NCI-H526 treated with DMSO at 0.1 percent for 48 hours (cell line): Measurements from ENCODE around the gene NUP160.
"Not testable (repeated sequence)": the region's sequence is repeated elsewhere in the genome, so short reads cannot be mapped to it uniquely, and the experiment has no call there.

Experiments used
- DNase-seq: peaks from one replicate; lab custom pipeline; 2025; lab: John Stamatoyannopoulos, UW

The NUP160 gene

DNA sequence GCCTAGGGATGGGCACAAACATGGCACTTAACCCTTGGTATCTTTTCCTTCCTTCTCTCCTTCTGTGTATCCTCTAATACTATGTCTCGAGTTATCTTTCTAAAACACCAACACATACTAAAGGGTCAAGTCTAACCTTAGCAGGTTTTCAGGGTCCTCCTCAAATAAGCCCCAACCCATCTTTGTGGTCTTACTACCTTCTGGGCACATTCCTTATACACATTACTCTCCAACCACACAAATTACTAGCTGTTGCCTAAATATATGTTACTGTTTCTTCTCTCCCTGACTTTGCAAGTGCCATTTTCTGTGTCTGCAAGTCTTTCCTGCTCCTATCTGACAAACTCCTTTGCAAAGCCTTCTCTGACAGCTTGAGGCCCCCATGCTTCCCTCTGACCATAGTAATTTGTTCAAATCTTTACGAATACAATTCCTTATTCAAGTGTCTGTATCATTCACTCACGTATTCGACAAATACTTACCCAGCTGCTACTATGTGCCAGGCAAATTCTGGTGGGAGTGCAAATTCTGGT lies 15.8 kb upstream of the NUP160 start:
- DNase-seq, result no peak

DNA sequence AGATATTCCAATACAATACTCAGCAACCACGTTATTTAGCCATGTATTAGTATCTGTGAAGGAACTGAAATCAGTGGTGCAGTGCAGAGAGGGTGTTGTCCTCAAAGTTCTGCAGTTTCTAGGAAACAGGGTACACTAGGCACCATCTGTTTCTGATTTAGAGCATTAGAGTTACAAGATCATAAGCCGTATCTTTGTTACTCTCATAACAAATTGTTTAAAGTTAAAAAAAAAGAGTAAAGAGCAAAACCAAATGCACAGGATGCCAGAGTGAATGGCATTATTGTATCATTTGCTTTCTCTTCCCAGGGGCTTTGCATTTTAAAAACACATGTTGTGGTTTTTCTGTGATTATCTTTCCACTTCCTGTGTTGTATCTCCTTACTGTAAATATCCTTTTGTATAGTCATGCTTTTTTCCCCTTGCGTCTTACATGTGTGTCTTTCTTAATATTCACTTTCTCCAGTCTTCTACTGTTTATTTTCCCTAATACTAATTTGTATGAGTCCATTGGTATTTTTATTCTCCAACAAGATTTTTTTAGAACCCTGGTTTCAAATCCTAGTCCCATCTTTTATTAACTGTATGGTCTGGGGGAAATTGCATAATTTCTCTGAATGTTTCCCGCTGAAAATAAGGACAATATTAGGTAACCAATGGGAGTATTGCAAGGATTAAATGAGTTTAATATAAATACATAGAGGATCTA lies 15.2 kb upstream of the NUP160 start:
- DNase-seq, result no peak

DNA sequence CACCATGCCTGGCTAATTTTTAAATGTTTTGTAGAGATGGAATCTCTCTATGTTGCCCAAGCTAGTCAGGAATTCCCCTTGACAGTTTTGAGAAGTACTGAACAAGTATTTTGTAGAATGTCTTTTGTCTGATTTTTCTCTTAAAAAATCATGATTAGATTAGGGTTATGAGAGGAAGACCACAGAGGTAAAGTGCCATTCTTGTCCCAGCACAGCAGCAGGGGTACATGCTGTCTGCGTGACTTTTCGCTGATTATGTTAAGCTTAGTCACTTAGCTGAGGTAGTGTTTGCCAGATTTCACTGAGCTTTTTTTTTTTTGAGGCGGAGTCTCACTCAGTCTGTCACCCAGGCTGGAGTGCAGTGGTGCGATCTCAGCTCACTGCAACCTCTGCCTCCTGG lies 13.6 kb upstream of the NUP160 start:
- no peak for DNase-seq

DNA sequence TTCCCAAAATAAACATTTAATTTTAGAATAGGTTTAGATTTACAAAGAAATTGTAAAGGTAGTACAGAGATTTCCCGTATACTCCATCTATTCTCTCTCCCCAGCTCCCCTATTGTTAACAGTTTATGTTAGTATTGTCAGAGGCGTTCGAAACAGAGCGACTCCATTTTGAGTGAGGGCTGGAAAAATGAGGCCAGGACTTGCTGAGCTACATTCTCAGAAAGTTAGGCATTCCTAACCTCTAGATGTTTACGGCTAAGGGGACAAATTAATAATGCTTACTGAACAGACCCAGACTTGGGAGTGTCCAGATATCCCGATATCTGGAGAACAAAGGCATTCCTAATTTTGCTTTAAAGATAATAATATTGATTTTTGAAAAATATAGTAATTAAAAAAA lies 12.4 kb upstream of the NUP160 start:
- no peak for DNase-seq

DNA sequence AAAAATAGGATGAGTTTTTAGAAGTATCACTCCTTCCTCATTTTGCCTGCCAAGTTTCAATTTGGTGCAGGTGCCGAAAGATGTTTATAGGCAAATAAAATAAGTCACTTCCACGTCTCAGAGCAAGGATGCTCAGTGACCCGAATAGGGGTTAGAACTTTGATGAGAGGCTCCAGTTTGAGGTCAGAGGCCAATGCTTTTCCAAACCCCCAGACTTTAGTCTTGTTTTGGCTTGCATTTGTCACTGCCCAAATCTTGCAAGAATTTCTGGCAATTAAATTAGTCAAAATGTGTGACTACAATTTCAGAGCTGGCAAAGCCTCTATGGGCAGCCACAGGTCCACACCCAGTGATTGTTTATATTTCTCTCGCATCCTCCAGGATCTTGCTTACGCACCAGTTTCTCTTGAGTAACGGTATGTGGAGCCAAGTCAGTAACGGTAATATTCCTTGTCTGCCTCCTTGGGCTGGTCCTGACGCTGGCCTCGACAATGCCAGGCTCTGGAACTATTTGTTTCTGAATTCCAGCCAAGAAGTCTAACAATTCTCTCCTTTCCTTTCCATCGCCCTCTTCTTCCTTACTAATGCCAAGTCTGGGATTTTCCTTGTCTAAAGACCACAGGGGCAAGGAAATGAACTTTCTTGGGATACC lies 9.9 kb upstream of the NUP160 start:
- DNase-seq, result no peak

DNA sequence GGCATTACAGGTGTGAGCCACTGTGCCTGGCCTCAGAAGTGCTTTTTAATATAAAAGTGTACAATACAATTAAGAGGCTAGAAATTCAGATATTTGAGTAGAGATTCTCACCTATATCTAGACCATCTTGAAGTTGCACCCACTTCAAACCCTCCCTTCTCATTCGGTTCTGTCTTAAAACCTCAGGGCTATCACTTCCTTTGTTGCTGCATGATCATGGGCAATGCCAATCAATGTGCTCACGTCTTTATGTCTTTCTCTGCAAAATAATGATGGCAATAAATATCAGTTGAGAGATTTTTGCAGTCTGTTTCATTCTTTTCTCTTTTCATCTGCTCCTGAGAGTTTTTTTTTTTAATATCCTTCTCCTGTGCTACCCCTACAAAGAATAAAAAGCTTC lies 9.3 kb upstream of the NUP160 start:
- DNase-seq, result no peak

DNA sequence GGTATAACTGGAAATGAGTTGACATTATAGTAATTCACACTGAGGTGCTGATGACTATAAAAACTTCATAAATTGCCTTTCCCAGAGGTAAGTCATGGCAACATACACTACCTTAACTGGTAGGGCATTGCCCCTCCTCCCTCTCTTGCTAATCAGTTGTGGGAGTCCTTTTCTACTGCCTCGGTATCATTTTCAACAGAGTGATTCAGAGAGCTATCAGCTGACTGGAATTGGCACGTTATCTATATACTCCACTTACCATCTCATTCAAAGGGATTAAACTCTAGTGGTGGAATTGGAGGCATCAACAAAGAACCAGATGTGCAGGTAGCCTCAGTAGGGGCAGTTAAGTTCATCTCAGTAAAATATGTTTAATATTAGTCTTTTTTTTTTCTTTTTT lies 8.0 kb upstream of the NUP160 start:
- no peak for DNase-seq

DNA sequence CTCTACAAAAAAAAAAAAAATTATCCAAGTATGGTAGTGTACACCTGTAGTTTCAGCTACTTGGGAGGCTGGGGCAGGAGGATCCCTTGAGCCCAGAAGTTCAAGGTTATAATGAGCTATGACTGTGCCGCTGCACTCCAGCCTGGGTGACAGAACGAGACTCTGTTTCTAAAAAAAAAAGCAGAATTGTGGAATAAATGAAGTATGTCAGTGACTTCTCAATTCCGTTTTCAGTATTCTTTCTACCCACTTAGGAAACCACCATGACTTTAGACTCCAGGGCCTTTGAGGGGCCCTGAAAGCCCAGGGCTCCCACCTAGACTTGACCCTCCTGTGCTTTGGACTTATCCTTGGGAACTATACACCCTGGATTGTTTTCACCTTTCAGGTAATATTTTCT lies 6.5 kb upstream of the NUP160 start:
- no peak for DNase-seq

DNA sequence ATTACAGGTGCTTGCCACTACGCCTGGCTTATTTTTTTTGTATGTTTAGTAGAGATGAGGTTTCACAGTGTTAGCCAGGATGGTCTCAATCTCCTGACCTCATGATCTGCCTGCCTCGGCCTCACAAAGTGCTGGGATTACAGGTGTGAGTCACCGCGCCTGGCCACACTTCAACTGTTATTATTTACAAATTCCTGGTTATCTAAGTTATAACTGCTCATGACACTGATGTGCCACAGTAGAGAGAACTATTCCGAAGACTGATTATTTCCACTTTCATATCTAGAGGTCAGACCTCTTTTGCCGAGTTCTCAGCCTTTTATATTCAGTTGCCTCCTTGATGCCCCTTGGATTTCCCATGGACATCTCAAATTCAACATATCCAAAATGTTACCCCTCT lies 3.9 kb upstream of the NUP160 start:
- DNase-seq, result no peak

DNA sequence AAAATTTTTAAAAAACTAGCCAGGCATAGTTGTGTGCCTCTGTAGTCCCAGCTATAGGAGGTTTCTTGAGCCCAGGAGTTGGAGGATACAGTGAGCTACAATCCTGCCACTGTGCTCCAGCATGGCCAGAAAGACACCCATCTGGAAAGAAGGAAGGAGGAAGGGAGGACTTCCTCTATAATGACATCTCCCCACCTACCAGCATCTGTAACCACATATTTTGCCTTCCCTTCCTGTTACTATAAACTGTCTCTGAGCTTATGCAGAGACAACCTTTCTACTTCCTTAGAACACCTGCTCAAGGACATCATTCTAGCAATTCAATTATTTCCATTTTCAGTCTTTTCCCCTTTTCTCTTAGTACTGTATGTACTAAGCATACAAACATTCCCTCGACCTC lies 2.2 kb upstream of the NUP160 start:
- no peak for DNase-seq

DNA sequence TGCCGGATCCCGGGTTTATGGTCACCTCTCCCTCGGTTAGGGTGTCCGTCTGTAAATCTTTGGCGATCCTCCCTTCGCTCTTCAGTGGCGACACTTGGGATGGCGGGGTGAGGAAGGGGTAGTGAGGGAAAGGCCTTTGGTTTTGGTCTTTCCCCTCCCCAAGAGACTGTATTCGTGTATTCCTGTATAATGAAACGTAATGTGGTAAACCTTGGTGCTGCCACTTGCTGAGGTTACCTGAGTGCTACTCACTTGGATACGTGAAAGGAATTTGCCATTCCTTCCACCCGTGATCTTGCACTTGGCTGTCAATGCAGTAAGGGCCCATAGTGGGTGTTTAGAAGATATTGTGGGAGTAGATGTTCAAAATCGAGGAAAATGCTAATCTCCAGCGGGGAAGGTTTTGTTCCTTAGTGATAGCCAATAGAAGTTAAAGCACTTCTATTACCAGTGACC lies 578 bp upstream of the NUP160 start:
- DNase-seq, result no peak

DNA sequence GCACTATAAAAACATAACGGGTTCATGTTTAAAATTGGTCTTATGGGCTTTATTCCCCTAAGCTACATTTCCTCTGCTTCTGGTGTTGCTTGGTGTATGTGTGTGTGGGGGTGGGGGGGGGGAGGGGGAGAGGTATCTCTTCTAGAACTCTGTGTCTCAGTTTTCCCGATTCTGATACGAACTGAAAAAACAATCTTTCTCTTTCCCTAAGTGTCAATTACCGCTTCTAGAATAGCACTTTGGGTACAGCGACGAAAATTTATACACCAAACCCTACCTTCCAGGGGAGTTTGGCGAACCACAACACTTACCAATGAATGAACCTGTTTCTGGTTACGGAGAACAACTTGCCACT lies 636 bp downstream of the NUP160 start:
- DNase-seq, result no peak

DNA sequence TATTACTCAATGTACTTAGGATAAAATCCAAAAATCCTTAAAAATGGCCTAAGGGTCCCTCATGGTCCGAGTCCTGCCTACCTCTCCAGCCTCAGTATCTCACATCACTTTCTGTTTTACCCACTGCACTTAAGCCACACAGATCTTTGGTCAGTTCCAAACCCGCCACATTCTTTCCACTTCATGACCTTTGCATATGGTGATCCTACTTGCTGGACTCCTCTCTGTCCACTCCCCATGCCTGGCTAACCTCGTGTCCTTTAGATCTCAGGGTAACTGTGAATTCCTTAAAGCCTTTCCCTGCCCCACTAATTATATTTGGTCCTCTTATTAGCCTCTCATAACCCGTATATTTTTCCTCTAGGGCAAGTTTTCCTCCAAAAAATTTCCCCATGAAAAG lies 1.2 kb downstream of the NUP160 start:
- no peak for DNase-seq

DNA sequence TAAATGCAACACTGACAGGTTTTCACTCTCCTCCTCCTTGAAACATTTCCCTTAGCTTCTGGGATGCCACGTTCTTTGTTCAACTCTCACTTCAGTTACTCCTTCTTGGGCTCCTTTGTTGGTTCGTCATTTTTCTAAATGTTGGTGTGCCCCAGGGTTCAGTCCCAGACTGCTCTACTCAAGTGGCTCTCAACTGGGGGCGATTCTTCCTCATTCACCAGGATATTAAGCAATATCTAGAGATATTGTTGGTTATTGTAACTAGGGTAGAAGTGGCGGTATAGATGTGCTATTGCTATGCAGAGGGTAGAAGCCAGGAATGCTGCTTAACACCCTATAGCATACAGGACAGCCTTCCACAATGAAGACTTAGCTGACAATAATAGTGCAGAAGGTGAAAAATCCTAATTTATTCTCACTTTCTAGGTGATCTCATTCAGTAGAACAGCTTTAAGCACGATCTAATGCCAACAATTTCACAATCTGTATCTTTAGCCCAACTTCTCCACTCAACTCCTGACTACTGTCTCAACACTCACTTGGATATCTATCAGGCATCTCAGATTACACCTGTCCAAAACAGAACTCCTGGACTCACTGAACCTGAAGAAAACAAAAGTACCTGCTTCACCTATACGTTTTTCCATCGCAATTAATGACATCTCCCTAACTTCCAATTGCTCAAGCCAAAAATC lies 4.6 kb downstream of the NUP160 start:
- no peak for DNase-seq

DNA sequence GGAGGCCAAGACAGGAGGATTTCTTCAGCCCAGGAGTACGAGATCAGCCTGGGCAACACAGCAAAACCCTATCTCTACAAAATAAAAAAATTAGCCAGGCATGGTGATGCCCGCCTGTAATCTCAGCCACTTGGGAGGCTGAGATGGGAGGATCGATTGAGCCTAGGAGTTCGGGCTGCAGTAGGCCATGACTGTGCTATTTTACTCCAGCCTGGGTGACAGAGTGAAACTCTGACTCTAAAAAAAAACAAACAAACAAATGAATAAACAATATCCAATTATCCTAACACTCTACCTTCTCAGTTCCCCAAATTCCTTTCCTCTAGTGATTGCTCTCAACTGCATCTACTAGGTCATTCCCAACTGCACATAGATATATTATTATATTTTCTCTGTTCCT lies 5.4 kb downstream of the NUP160 start:
- DNase-seq, result no peak

DNA sequence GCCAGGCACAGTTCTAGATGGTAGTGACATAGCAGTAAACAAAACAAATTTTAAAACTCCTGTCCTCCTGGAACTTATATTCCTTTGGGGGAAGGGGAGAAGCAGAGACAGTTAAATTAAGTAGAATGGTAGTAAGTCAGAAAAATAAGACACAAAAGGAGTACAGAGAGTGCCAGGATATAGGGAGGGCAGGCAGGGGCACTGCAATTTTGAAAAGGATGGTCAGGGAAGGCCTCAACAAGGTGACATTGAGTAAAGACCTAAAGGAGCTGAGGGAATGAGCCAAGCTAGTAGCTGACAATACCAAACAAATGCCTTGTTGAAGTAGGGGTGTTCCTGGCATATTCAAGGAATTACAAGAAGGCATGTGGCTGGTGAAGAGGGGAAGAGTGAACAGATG lies 10.2 kb downstream of the NUP160 start:
- no peak for DNase-seq

DNA sequence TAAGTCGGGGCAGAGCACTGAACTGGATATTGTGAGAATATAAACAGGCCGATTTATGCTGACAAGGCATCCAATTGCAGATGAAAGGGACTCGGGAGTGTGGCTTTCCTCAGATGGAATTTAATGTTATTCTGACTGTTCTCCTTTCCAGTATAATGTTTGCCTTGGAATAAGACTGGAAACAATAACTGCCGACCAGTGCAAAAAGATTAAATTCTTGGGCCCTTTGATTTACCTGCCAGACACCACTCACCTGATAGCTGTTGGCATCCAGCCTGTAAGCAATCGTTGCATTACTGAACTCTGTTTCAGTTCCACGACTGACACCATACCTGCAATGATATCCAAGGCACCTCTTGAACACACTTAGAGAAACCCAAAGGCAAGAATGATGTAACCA lies 10.9 kb downstream of the NUP160 start:
- no peak for DNase-seq

DNA sequence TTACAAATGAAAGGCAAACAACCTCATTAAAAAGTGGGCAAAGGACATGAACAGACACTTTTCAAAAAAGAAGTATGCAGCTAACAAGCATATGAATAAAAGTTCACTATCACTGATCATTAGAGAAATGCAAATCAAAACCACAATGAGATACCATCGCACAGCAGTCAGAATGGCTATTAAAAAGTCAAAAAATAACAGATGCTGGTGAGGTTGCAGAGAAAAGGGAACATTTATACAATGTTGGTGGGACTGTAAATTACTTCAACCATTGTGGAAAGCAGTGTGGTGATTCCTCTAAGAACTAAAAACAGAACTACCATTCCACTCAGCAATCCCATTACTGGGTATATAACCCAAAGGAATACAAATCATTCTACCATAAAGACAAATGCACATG lies 18.1 kb downstream of the NUP160 start:
- peak; percentile 12 for DNase-seq

DNA sequence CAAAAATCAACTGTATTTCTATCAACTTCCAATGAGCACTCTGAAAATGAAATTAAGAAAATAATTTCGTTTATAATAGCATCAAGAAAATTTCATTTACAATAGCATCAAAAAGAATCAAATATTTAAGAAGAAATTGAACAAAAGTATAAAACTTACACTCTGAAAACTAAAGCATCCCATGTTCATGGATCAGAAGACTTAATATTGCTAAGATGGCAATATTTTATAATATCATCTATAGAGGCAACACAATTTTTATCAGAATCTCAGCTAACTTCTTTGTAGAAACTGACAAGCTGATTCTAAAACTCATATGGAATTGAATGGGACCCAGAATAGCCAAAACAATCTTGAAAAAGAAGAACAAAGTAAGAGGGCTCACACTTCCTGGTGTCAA lies 19.9 kb downstream of the NUP160 start:
- DNase-seq, result no peak

DNA sequence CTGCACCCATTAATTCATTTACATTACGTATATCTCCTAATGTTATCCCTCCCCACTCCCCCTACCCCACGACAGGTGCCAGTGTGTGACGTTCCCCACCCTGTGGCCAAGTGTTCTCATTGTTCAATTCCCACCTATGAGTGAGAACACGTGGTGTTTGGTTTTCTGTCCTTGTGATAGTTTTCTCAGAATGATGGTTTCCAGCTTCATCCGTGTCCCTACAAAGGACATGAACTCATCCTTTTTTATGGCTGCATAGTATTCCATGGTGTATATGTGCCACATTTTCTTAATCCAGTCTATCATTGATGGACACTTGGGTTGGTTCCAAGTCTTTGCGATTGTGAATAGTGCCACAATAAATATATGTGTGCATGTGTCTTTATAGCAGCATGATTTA lies 25.5 kb downstream of the NUP160 start:
- not testable (repeated sequence) for DNase-seq

DNA sequence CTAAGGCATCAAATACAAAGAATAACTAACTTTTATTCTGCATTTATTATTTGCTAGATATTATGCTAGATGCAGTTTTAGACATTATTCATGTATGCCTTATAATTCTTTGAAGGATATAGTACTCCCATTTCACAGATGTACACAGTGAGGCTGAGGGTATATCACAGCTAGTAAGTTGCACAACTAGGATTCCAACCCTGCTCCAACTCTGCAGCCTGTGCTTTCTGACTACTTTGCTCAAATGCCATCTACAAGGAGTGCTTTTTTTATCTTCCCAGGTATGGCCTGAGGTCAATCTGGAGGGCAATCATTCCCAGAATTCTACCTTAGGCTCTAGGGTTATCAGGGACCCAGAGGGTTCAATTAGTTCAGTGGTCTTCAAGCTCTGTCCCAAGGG lies 28.4 kb downstream of the NUP160 start:
- DNase-seq, result no peak

DNA sequence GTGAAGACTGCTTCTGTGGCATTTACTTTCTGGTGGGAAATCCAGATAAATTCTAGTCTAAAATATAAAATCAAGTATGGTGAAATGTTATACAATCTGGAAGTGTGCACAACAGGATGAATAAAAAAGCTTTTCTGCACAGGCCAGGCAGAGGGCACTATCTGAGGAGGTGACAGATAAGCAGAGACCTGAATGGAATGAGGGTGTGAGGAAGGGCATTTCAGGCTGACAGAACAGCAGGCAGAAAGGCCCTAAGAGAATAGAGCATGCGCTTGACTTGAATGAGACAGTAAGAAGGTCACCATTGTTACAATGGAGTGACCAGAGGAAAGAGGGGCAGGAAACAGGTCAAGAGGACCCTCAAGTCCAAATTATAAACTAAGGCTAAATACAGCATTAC lies 47.4 kb downstream of the NUP160 start:
- no peak for DNase-seq

DNA sequence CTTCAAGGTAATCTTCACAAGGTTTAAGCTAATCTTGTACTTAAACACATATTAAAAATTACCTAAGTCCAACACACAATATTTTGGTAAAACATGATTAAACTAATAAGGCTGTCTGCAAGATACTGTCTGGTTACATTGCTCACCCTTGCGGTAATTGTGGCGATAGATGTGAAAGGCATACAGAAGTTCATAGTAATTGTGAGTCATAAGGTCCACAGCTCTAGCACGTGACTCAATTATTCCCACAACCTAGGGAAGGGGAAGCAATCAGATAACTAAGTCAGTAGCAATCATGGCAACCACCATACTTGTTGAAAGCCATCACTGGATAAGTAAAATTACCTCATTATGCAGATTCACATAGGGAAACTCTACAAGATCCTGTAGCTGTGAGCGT lies 50.5 kb downstream of the NUP160 start:
- DNase-seq, result no peak
